NCI-H1417 (cell line): Measurements from ENCODE around the gene RUFY4.
A peak's percentile ranks its signal among the peaks of the same experiment; 100 is the strongest.

Source experiments
- DNase-seq, 3 experiments: peaks; one replicate each; lab custom pipeline; 2025; lab: John Stamatoyannopoulos, UW

RUFY4 gene

DNA sequence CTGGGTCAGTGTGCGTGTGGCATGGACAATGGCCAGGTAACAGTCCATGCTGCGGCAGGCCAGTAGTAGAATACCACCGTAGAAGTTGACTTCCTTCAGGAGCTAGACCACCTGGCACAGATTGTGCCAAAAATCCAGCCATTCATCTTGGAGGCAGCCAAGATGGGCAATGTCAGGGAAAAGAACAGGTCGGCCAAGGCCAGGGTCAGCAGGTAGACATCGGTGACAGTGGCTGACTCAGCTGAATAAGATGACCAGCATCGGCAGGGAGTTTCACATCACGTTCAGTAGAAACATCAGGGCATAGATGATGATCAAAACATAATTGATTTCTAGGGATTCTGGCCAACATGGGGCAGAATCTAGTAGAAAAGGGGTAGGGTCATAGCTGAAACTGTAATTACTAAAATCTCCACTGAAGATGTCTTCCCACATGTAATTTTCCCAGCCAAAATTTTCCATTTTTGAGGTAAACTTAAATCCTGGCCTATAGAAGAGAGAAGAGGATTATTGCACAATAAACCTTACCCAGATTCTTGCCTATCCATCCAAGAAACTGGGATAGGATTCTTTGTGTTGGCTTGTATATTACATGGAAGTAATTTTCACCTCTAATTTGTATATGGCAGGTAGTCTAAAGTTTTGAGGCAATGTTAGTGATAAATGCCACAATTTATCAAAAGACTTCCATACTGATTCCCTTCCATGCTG, 7.9 kb upstream of the RUFY4 start:
- DNase-seq = no peak

DNA sequence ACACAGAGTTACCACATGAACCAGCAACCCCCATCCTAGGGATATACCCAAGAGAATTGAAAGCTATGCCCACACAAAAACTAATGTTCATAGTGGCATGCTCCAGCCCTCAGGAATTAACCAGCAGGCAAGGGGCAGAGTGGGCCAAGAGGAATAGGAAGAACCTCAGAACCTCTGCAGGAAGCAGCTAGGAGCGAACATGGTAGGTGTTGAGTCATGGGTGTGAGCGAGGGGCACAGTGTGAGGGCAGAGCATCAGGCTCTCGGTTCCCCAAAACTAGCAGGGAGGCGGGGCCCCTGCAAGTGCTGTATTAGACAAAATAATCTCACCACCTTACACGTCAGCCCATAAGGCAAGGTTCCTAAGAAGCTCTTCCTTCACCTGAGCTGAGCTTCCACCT, 5.6 kb upstream of the RUFY4 start:
- no peak for DNase-seq

DNA sequence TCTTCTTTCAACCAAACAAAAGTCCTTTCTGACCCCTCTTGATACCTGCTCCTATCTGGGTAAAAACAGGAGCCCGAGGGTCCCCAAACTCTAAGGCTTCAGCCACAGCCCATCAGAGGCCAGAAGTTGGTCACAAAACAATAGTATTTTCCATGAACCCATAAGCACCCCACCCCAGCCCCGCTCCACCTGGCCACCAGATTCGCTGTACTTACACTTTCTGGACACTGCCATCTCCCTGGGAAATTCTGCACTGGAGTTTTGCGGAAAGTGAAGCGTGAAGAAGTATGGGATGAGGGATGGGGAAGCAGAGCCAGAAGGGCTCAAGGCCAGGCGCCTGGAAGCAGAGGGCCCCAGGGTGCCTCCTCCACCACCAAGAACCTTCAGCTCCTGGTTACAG, 5.2 kb upstream of the RUFY4 start:
- no peak for DNase-seq

DNA sequence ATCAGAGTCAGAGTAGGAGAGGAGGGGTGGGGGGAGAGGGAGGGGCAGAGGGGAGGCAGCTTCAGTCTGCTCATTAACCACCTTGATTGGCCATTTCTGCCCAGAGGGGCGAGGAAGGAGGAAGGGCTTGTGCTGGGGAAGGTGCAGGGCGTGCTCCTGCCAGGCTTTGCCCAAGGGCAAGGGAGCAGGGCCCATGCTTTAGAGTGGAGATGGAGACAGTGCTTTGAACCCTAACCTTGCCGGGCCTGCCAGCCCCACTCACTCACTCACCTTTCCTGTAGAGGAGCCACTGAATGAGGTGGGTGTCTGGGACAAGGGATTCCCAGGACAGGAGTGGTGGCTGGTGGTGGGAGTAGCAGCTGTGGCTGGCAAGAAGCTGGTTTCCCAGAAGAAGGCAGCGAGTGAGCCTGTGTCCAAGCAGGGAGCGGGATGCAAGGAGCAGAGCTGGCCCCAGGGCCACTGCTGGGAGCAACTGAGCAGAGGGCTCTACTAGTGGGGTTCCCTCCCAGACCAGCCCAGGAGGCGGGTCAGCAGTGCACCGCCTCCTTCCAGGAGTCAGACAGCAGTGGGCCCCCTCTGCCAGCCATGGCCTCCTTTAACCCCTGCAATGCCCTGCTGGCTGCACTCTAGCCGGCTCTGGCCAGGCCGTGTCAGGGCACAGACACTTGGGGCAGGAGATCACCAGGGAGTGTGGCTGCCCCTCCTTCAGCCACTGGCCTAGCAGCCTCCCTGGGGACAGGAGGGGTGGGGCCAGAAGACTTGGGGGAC, 3.6 kb upstream of the RUFY4 start:
- DNase-seq = no peak

DNA sequence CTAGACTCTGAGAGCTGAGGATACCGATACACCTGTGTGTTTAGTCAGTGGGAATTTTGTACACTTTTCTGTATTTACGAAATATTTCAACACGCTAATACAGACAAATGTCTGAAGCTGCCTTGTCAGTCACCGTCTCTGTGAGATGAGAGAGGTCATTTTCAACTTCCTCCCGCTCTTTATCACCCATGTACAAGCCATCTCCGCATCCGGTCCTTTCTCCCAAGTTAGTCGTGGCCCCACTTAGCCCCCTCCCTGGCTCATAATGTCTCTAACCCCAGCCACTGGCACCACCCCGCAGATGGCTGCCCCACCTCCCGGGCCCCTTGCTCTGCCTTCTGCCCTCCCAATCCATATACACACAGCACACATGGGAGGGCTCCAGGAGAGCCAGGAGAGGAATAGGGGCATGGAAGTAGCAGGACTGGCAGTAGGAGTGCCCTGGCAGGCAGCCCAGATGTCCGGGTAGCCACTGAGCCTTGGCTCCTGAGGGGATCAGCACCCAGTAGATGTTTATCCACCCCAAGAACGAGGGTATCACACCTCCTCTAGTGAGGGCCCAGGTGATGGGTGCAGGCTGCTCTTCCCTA, 2.0 kb upstream of the RUFY4 start:
- no peak for DNase-seq

DNA sequence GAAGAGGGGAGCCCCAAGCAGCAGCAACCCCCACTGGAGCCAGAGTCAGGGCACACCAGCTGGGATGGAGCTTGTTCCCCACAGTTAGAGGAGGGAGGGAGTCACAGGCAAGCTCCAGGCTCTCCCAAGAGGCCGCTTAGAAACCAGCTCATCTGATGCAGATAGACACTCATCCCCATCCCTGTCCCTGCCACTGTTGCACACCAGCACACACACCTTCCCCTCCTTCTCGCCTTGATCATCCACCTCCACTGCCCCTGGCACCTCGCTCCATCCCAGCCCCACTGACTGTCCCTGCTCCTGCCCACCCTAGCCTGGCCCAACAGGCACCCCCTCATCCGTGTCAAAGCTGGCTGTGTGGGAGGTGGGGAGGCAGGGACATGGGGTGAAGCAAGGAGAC, 1.5 kb upstream of the RUFY4 start:
- DNase-seq = no peak

DNA sequence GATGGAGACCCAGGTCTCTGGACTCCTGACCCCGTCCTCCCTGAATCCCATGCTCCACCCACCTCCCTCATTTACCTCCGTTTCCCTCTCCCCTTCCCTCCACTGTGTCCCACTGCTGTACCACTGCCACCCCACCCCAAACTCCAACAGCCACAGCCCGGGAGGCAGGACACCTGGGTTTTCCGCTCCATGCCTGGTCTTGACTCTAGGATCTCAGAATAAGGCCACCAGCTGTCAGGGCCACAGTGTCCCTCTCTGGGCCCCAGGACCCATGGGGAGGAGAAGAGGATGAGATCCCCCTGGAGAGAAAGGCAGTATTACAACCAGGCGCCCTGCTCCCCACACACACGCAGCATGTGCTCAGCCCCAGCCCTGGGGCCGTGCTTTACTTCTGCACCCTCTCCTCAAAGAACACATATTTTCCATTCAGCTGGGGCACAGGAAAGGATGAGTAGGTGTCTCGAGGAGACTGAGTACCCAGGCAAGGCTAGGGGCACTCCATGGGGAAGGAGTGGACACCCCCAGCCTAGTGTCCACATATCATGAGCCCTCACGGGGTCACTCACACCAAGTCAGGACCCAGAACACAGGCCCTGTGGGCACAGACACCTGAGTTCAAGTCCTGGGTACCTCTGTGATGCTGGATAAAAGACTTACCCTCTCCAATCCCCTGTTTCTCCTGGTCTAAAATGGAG, 700 bp downstream of the RUFY4 start:
- DNase-seq = no peak

DNA sequence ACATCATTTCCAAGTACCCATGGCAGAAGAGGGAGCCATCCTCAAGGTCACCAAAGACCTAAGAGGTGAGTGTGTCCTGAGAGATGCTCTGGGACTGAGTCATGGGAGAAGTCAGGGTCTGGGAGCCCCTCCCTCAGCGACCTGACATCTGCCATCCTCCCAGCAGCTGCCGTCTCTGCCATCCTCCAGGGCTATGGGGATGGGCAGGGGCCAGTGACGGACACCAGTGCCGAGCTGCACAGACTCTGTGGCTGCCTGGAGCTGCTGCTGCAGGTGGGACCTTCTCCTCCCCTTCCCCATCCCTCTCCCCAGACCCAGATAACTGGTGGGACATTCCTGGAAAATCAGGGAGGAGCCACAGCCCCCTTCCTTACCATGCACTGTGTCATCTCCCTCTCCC, 1.5 kb downstream of the RUFY4 start:
- no peak for DNase-seq

DNA sequence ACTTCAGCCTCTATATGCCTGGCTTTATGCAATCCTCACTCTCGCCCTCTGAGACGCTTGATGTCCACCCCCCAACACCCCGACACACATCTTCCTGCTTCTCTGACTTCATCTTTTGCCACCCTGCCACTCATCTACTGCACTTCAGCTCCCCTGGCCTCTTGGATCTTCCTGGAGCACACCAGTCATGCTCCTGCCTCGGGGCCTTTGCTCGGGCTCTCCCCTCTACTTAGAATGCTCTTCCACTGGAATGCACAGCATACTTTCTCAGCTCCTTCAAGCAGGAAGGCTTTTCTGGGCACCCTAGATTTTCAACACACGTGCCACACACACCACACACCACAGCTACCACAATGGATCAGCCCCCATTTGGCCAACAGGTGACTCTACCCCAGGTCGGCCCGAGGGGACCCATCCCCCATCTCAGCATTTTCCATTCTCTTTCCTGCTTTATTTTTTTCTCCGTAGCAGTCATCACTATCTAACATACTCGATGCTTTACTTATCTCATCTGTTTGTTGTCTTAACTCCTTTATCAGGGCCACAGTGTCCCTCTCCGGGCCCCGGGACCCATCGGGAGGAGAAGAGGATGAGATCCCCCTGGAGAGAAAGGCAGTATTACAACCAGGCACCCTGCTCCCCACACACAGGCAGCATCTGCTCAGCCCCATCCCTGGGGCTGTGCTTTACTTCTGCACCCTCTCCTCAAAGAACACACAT, 2.3 kb downstream of the RUFY4 start:
- no peak for DNase-seq

DNA sequence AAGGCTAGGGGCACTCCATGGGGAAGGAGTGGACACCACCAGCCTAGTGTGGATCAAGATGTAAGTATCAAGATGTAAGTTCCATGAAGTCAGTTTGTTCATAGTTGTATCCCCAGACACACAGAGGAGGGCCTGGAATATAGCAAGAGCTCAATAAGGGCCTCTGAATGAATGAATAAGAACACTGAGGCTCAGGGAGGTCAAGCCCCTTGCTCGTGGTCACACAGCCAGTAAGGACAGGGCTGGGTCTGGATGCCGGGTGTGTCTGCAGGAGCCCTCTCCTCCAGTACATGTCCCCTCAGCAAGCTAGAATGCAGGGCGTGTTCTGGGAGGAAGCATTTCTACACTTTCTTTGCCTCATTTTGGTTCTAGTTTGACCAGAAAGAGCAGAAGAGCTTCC, 2.9 kb downstream of the RUFY4 start:
- DNase-seq = no peak

DNA sequence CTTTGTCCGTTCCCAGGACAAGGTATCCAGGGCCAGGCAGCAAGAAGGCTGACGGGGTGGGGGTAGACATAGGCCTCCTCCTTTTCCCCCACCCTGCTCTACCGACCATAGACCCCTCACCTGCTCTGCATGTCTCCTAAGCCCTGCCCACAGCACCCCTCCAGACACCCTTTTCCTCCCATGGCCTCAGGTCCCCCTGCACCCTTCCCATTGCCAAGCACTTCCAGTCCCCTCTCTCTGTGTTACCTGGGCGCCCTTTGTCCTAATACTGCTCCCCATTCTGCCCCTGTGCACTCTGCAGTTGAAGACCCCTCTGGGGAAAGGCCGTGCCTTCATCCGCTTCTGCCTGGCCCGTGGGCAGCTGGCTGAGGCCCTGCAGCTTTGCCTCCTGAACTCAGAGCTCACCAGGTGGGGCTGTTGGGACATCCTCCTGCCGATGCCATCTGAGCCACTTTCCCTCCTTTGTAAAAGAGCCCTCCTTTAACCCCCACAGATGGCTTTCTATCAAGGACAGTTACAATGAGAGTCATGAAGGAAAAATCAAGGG, 3.5 kb downstream of the RUFY4 start:
- DNase-seq = no peak

DNA sequence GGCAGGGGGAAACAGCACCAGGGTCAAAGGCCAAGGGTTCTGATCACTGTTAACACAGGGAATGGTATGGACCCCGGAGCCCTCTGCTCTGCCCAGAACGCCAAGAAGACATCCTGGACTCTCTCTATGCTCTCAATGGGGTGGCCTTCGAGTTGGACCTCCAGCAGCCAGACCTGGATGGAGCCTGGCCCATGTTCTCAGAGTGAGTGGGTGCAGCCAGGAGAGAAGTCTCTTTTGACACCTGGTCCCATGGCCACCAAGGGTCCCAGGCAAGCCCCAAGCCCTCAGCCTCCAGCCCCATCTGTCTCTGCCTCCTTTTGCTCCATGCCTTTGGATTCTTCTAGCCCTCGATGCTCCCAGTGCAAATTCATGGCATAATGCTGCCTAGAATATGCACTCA, 4.1 kb downstream of the RUFY4 start:
- DNase-seq = no peak

DNA sequence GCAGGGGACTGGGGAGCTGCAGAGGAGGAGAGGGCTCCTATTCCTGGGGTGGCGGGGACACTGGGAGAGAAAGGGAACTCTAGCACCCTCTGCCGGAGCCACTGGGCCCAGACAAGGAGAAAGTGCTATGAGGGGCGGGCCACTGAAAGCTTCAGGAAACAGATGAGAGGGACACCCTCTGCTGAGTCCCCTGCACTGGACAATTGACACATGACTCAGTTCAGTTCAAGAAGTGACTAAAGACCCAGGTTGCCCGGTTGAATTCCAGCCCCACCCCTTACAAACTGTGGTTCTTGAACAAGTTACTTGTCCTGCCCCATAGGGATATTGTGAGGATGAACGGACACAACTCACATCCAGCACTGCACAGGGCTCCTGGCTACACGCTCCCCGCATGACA, 5.0 kb downstream of the RUFY4 start:
- DNase-seq = no peak

DNA sequence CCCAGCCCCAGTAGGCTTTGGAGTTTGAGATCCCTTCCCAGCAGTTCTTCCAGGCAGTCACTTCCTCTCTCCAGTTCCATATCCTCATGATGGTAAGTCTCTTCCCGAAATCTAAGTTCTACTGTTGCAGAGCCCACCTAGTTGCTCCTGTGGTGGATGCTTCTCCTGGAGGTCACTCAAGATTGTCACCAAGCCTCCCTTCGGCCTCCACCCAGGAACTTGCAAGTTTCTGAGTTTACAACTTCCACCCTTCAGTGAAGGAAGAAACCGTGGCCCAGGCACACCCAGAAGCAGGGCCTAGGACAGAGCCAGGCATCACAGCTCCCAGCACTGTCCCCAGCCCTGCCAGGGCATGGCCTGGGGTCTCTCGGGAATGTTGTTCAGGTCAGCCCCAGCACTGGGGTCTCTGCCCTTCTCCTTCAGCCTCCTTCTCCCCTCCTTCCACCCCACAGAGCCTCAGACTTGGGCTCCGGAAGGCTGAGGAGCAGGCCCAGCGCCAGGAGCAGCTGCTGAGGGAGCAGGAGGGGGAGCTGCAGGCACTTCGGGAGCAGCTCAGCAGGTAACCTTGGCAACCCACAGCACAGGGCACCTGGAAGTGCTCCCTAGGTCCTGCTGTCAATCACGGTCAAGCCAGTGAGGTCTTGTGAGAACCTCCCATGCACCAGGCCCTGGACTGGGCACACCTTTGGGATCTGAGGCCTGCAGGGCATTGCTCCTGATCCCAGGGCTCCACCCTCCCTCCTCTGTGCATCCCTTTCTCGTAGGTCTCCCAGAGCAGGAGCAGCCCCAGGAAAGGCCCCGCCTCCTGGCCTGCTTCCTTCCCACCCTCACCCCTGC, 7.1 kb downstream of the RUFY4 start:
- DNase-seq = peak in 2 of 3 experiments; percentile 12 to 31

DNA sequence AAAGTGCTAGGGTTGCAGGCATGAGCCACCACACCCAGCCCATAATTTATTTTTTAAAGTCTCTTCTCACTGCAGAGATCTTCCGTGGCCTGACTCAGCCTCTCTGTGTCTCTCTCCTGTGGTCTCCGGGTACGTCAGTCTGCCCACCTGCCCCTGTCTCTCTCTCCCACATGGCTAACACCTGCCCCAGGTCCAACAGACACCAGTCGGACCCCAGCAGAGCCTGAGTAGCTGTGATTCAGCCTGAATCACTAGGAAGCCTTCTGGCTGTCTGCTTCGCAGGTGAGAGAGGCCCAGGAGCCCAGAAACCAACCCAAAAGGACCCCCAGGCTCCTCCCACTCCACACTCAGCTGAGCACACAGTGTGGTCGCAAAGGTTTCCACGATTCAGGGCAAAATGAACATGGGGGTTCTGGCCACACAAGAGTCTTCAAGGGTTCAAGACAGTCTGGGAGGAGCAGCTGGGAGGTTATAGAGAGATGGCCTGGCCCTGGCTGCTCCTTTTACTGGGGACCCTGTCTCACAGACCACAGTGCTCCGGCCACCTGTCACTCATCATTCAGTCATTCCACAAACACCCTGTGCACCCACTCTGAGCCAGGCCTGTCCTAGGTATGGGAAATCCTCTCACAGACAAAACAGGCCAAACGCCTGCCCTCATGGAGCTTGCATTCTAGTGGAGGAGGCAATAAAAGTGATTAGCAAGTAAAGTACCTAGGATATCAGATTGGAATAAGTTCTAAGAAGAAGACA, 8.6 kb downstream of the RUFY4 start:
- no peak for DNase-seq

DNA sequence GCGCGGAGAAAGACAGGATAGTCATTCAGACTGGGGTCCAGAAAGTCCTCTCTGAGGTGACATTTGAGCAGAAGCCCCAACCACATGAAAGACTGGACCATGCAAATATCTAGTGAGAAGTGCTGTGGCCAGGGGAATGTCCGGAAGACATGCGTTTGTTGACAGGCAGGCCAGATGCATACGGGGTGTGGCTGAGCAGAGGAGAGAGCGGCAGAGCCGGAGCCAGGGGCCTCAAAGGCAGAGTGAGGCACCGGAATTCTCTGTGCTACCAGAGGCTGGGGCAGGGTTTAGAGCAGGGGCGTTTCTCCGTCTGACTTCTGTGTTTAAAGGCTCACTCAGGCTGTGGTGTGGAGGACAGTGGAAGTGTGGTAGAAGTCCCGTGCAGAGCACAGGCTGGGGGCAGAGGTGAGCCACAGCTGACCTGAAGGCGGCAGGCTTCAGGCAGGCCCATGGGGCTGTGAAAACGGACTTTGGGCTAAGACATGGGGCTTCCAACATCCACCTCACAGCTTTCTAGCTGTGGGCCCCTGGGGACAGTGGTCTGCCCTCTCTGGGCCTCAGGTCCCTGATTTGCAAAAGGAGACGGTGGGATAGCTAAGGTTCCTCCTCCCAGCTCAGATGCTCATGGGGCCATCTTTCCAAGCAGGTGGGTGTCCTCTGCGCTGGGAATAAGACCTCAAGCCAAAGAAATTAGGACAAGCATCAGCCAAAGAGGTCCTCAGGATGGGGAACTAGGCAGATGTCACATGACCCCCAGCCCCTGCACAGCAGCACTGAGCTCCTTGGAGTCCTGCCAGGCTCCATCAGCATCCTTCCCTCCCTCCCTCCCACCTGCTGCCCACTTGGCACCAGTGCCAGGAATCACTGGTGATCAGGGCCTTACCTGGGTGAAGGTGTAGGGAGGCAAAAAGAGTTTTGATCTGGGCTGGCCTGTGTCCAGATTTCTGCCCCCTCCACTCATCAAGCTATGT, 11.2 kb downstream of the RUFY4 start:
- DNase-seq = peak in 2 of 3 experiments; percentile 0 to 11

DNA sequence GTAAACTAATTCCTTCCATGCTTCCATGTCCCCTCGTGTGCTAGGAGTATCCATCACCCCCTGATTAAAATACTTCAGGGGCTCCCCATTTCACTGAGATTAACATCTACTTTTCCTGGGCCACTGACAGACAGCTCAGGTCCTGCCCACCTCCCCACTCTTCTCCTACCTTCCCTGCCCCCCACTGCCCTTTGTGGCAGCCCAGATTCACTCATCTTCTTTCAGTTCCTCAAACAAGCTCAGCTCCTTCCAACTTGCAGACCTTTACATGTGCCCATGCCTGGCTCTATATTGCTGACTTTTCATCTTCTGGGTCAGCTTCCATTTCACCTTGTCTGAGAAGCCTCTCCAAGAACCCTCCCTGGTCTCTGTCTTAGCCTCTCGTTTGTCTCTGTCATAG, 12.0 kb downstream of the RUFY4 start:
- no peak for DNase-seq

DNA sequence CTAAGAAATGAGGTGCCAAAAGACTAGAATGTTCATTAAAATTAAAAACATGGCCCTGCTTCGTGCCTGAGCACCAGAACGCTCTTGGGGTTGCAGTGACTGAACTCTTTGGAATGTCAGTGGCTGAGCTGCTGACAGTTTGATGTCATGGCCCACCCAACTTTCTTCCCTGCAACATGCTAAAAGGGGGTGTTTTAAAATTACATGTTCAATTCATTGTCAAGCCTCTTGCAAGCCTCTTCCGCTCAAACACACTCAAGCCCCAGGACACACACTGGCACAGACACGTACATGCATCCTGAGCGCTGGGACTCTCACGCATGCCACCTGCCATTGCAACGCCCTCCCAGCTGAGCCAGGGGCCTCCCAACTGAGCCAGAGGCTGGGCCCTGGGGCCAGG, 12.6 kb downstream of the RUFY4 start:
- no peak for DNase-seq
